PFSK-1 (cell line): ENCODE data around the gene GATA3.

Source experiments
- FOXP2 ChIP-seq: optimal IDR thresholded peaks from 2 replicates; pipeline ENCODE3; 2011; ENCODE audit warnings: borderline replicate concordance, control low read depth, inconsistent platforms; ENCODE audit not compliant: insufficient read depth; ENCODE audit errors: extremely low read length, extremely low read depth
- POLR2AphosphoS5 ChIP-seq: IDR thresholded peaks from 2 replicates; pipeline ENCODE4 v1.6.1; 2012; ENCODE audit warnings: low read depth, mild to moderate bottlenecking, control low read depth, low read length, moderate library complexity
- REST ChIP-seq, 2 experiments: IDR thresholded peaks; 2 replicates each; pipeline versions ENCODE4 v1.6.1 to v1.8.0; 2011 to 2012; ENCODE audit warnings: low read depth in 2 of 2, low read length in 2 of 2, control low read depth in 1 of 2, inconsistent platforms in 1 of 2, mild to moderate bottlenecking in 1 of 2, moderate library complexity in 1 of 2; ENCODE audit not compliant: insufficient read depth in 1 of 2
- SIN3A ChIP-seq: IDR thresholded peaks from 2 replicates; pipeline ENCODE4 v1.6.1; 2012; ENCODE audit warnings: mild to moderate bottlenecking, low read length, moderate library complexity, borderline replicate concordance; ENCODE audit not compliant: insufficient read depth
- TAF1 ChIP-seq: IDR thresholded peaks from 2 replicates; pipeline ENCODE4 v1.6.1; 2012; ENCODE audit warnings: low read length, control low read depth, borderline replicate concordance; ENCODE audit not compliant: insufficient read depth

Gene GATA3

GRCh38 chr10:8047452-8048280 lies 6.8 kb upstream of the GATA3 start:
- TF ChIP-seq SIN3A (no peak), FOXP2 (no peak), TAF1 (no peak), REST (IDR thresholded peaks at IDR 0.05; ENCODE audit: insufficient read depth in 1 of 2, low read depth in 2 of 2, low read length in 2 of 2) (no peak), POLR2AphosphoS5 (no peak)

- no peak for TF ChIP-seq FOXP2
- TF ChIP-seq SIN3A = no peak
- no peak for TF ChIP-seq TAF1
- no peak for TF ChIP-seq REST (IDR thresholded peaks at IDR 0.05; ENCODE audit: insufficient read depth in 1 of 2, low read depth in 2 of 2, low read length in 2 of 2)
- no peak for TF ChIP-seq POLR2AphosphoS5
These were observed 6.0 kb upstream of the GATA3 start for GRCh38 chr10:8048281-8049008.

- TF ChIP-seq SIN3A = no peak
- no peak for TF ChIP-seq POLR2AphosphoS5
- no peak for TF ChIP-seq TAF1
- TF ChIP-seq REST (IDR thresholded peaks at IDR 0.05; ENCODE audit: insufficient read depth in 1 of 2, low read depth in 2 of 2, low read length in 2 of 2) = no peak
- TF ChIP-seq FOXP2 = no peak
These were observed 5.2 kb upstream of the GATA3 start for GRCh38 chr10:8049045-8049864.

GRCh38 chr10:8049865-8050555 lies 4.5 kb upstream of the GATA3 start:
- no peak for TF ChIP-seq REST (IDR thresholded peaks at IDR 0.05; ENCODE audit: insufficient read depth in 1 of 2, low read depth in 2 of 2, low read length in 2 of 2)
- no peak for TF ChIP-seq SIN3A
- no peak for TF ChIP-seq TAF1
- no peak for TF ChIP-seq FOXP2
- TF ChIP-seq POLR2AphosphoS5 = no peak
